Gastrocnemius medialis (tissue), 4 donors: ENCODE data around the gene SLCO1B3.

Experiments used
- POLR2A ChIP-seq, 2 donors: fragments of 450-650 bp; IDR thresholded peaks; one replicate each; pipeline ENCODE4 v1.6.1; 2017; ENCODE audit warnings: antibody characterized with exemption in 2 of 2, mild to moderate bottlenecking in 2 of 2, moderate library complexity in 2 of 2
- TF ChIP-seq, protein P1 (sequence below), 5 experiments: fragments of 450-650 bp in 3 of 5; fragments of 200-600 bp in 2 of 5; sonication (generic) in 2 of 5; IDR thresholded peaks in 4 of 5; conservative IDR thresholded peaks in 1 of 5; 1 replicate in 4 of 5; 2 replicates in 1 of 5; pipeline ENCODE4 v1.5.1; 2016 to 2019; ENCODE audit warnings: antibody characterized with exemption in 5 of 5, mild to moderate bottlenecking in 3 of 5, moderate library complexity in 3 of 5

DNA sequence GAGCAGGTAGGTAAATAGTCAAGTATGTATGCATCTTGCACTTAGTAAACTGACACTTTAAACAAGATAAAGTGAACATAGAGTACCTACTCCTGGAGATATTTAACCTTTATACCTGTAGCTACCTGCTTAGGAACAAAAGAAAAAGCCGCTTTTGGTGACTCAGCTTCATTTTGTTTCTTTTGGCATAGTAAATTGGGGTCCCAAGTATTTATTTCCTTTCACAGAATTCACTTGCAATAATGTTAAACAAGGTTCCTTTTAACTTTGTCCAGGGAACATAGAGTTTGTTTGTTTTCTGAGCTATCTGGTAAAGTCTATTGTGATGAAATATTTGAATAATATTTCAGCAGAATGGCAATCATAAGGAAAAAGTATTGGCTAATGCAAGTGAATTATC lies 20.0 kb downstream of the SLCO1B3 start:
- no peak for TF ChIP-seq POLR2A (IDR thresholded peaks at IDR 0.05)
- TF ChIP-seq, protein P1, sequence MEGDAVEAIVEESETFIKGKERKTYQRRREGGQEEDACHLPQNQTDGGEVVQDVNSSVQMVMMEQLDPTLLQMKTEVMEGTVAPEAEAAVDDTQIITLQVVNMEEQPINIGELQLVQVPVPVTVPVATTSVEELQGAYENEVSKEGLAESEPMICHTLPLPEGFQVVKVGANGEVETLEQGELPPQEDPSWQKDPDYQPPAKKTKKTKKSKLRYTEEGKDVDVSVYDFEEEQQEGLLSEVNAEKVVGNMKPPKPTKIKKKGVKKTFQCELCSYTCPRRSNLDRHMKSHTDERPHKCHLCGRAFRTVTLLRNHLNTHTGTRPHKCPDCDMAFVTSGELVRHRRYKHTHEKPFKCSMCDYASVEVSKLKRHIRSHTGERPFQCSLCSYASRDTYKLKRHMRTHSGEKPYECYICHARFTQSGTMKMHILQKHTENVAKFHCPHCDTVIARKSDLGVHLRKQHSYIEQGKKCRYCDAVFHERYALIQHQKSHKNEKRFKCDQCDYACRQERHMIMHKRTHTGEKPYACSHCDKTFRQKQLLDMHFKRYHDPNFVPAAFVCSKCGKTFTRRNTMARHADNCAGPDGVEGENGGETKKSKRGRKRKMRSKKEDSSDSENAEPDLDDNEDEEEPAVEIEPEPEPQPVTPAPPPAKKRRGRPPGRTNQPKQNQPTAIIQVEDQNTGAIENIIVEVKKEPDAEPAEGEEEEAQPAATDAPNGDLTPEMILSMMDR (IDR thresholded peaks at IDR 0.05 in 4 of 5, conservative IDR thresholded peaks at IDR 0.05 in 1 of 5) = no peak
